ENCODE measurements around the gene ARHGAP28. TPM values are rescaled to one million over a fixed set of nuclear protein-coding genes. Genes with fewer than 3 reads are reported as not detected.

Gene ARHGAP28
- total and polyA plus RNA-seq, 2 of the 13 experiments (the other 11 are each of a cell fraction or from before 2014, with no cell fraction given): not detected

DNA sequence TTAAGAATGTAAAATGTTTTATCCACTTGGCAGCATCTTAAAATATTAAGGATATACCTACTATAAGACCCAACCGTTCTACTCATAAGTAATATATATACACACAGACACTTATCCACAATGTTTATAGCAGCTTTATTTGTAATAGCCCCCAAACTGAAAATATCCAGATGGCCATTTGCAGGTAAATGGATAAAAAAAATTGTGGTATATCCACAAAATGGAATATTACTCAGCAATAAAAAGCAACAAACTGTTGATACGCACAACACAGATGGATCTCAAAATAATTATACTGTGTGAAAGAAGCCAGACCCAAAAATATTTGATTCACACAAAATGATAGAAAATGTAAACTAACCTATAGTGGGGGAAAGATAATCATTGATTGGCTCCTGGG is 122.0 kb downstream of the ARHGAP28 start (continued):
- TF ChIP-seq, protein P1, sequence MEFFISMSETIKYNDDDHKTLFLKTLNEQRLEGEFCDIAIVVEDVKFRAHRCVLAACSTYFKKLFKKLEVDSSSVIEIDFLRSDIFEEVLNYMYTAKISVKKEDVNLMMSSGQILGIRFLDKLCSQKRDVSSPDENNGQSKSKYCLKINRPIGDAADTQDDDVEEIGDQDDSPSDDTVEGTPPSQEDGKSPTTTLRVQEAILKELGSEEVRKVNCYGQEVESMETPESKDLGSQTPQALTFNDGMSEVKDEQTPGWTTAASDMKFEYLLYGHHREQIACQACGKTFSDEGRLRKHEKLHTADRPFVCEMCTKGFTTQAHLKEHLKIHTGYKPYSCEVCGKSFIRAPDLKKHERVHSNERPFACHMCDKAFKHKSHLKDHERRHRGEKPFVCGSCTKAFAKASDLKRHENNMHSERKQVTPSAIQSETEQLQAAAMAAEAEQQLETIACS (CRISPR knock-in tag; IDR thresholded peaks at IDR 0.05): no peak
- TF ChIP-seq, protein P2, sequence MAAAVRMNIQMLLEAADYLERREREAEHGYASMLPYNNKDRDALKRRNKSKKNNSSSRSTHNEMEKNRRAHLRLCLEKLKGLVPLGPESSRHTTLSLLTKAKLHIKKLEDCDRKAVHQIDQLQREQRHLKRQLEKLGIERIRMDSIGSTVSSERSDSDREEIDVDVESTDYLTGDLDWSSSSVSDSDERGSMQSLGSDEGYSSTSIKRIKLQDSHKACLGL (CRISPR knock-in tag; IDR thresholded peaks at IDR 0.05): no peak
- TF ChIP-seq ZSCAN20 (CRISPR knock-in tag; IDR thresholded peaks at IDR 0.05; ENCODE audit: borderline replicate concordance): no peak
- no peak for TF ChIP-seq MTF2 (CRISPR knock-in tag; IDR thresholded peaks at IDR 0.05; ENCODE audit: borderline replicate concordance)

DNA sequence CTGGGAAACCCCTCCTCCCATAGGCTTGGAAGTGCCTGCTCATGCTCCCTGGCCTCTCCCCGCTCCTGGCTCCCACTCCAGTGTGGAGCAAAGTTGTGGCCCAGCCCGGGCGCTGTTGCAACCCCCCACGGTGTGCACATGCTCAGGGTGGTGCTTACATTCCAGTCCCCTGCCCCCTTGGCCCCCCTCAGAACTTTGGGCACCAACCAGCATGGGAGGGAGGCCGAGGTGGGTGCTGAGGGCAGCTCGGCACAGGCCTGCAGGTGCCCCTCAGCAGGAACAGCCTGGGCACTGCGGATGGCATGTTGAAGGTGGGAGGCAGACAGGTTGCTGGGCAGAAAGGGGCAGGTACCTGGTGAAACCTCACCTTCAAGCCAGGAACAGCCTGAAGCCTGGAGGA is 125.3 kb downstream of the ARHGAP28 start:
- no peak for DNase-seq (ENCODE audit: low spot score)
- WGBS (ENCODE audit: low lambda C conversion rate): 70% methylated on average over 2 of the region's 7 CpGs
- H3K9ac ChIP-seq (ENCODE audit: insufficient read depth, low read depth, low read length): no peak overlapping the region
- ChIA-PET POLR2A (no interaction called here), CTCF (ENCODE audit: low intra/inter-chr PET ratio, low total read pairs) (no interaction called here)
- FAIRE-seq: no peak
- no peak overlapping the region for H3K4me3 ChIP-seq (replicated peaks in 1 of 3; ENCODE audit: insufficient read depth in 1 of 3, low read depth in 2 of 3, low read length in 3 of 3)
- no peak overlapping the region for H3K27ac ChIP-seq (ENCODE audit: extremely low read length, insufficient read depth, low read length)
- BruUV-seq (replicated peaks): no TSS peak
- H3K79me2 ChIP-seq (ENCODE audit: insufficient read depth, low read length): no peaks in the 10 kb centered on the region
- no peaks in the 10 kb centered on the region for H3K4me1 ChIP-seq (ENCODE audit: insufficient read depth, low read length)
- no peak for ATAC-seq
- H3K36me3 ChIP-seq (replicated peaks in 1 of 2; ENCODE audit: control insufficient read depth in 1 of 2, insufficient read depth in 2 of 2, low read length in 2 of 2): no peaks in the 10 kb centered on the region
- H2AFZ ChIP-seq (ENCODE audit: low read length): no peak overlapping the region
- peaks cover 1 to 10% of the 10 kb centered on the region in 2 experiments; a peak in 2 of 5 replicates for H3K27me3 ChIP-seq (ENCODE audit: control insufficient read depth in 1 of 2, insufficient read depth in 2 of 2, low read length in 2 of 2)
- in situ Hi-C loops (cut with HindIII; ENCODE audit: extremely low pct_ligation_motif_present, low pct_unique_long_range_greater_than_20kb) (no loop called here), intact Hi-C loops (cut with micrococcal nuclease; ENCODE audit: unreplicated experiment) (no loop called here)
- H3K4me2 ChIP-seq (ENCODE audit: low read depth, low read length): no peak overlapping the region
- H4K20me1 ChIP-seq (ENCODE audit: insufficient read depth, low read length): no peaks in the 10 kb centered on the region
- no peaks in the 10 kb centered on the region for H3K9me3 ChIP-seq (ENCODE audit: low read length)
- no peak for TF ChIP-seq PHB2 (IDR thresholded peaks at IDR 0.05; ENCODE audit: partially characterized antibody)
- TF ChIP-seq, protein P3, sequence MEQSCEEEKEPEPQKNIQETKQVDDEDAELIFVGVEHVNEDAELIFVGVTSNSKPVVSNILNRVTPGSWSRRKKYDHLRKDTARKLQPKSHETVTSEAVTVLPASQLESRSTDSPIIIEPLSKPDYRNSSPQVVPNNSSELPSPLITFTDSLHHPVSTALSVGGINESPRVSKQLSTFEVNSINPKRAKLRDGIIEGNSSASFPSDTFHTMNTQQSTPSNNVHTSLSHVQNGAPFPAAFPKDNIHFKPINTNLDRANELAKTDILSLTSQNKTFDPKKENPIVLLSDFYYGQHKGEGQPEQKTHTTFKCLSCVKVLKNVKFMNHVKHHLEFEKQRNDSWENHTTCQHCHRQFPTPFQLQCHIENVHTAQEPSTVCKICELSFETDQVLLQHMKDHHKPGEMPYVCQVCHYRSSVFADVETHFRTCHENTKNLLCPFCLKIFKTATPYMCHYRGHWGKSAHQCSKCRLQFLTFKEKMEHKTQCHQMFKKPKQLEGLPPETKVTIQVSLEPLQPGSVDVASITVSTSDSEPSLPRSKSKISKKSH (CRISPR knock-in tag; IDR thresholded peaks at IDR 0.05; ENCODE audit: borderline replicate concordance): no peak
- no peak for TF ChIP-seq ZBTB8A (CRISPR knock-in tag; IDR thresholded peaks at IDR 0.05; ENCODE audit: borderline replicate concordance, low read depth)
- TF ChIP-seq, protein P4, sequence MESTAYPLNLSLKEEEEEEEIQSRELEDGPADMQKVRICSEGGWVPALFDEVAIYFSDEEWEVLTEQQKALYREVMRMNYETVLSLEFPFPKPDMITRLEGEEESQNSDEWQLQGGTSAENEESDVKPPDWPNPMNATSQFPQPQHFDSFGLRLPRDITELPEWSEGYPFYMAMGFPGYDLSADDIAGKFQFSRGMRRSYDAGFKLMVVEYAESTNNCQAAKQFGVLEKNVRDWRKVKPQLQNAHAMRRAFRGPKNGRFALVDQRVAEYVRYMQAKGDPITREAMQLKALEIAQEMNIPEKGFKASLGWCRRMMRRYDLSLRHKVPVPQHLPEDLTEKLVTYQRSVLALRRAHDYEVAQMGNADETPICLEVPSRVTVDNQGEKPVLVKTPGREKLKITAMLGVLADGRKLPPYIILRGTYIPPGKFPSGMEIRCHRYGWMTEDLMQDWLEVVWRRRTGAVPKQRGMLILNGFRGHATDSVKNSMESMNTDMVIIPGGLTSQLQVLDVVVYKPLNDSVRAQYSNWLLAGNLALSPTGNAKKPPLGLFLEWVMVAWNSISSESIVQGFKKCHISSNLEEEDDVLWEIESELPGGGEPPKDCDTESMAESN (CRISPR knock-in tag; conservative IDR thresholded peaks at IDR 0.05): no peak
- TF ChIP-seq, protein P5, sequence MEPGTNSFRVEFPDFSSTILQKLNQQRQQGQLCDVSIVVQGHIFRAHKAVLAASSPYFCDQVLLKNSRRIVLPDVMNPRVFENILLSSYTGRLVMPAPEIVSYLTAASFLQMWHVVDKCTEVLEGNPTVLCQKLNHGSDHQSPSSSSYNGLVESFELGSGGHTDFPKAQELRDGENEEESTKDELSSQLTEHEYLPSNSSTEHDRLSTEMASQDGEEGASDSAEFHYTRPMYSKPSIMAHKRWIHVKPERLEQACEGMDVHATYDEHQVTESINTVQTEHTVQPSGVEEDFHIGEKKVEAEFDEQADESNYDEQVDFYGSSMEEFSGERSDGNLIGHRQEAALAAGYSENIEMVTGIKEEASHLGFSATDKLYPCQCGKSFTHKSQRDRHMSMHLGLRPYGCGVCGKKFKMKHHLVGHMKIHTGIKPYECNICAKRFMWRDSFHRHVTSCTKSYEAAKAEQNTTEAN (CRISPR knock-in tag; conservative IDR thresholded peaks at IDR 0.05): no peak
- no peak for TF ChIP-seq SALL1 (CRISPR knock-in tag; IDR thresholded peaks at IDR 0.05)
- no peak for TF ChIP-seq ZNF547 (CRISPR knock-in tag; IDR thresholded peaks at IDR 0.05)
- no peak for TF ChIP-seq ZNF879 (CRISPR knock-in tag; IDR thresholded peaks at IDR 0.05)
- no peak for TF ChIP-seq KLF16 (CRISPR knock-in tag; IDR thresholded peaks at IDR 0.05)
- TF ChIP-seq, protein P6, sequence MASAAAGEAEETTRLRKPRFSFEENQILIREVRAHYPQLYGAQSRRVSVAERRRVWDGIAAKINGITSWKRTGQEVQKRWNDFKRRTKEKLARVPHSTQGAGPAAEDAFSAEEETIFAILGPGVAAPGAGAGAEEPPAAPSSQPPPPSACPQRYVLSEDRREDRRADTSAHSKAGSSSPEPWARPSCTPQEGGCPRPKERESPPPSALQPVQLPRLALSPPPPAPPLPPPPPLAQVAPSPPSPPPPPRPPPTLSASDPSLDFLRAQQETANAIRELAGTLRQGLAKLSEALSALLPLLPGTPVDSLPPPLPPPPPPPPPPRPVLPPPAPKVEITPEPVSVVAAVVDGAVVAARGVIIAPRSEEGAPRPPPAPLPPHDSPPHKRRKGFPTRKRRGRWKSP (CRISPR knock-in tag; IDR thresholded peaks at IDR 0.05): no peak
- TF ChIP-seq ATRX (CRISPR knock-in tag; IDR thresholded peaks at IDR 0.05; ENCODE audit: borderline replicate concordance): no peak
- TF ChIP-seq GTF3A (CRISPR knock-in tag; conservative IDR thresholded peaks at IDR 0.05): no peak
- no peak for TF ChIP-seq ZNF549 (CRISPR knock-in tag; IDR thresholded peaks at IDR 0.05)

Data from HepG2 (cell line).